Nephron (organoid): Measurements from ENCODE around the gene FLVCR2.

ENCODE experiments used
- H3K27ac Mint-ChIP-seq, 3 experiments: 2 replicates each; pipeline ENCODE4 v1.8.0; 2020; ENCODE audit warnings: mixed read lengths in 3 of 3, mild to moderate bottlenecking in 2 of 3, moderate library complexity in 1 of 3
- H3K27me3 Mint-ChIP-seq: 2 replicates; pipeline ENCODE4 v1.8.0; 2021; ENCODE audit warnings: low read depth, mild to moderate bottlenecking, moderate library complexity, mixed read lengths
- H3K36me3 Mint-ChIP-seq: 2 replicates; pipeline ENCODE4 v1.8.0; 2020; ENCODE audit warnings: low read depth, mixed read lengths
- H3K4me1 Mint-ChIP-seq: 2 replicates; pipeline ENCODE4 v1.8.0; 2020; ENCODE audit warnings: mixed read lengths
- H3K4me3 Mint-ChIP-seq, 3 experiments: 2 replicates each; pipeline ENCODE4 v1.8.0; 2020; ENCODE audit warnings: mild to moderate bottlenecking in 3 of 3, mixed read lengths in 3 of 3, moderate library complexity in 2 of 3
- H3K9me3 Mint-ChIP-seq: 2 replicates; pipeline ENCODE4 v1.8.0; 2020; ENCODE audit warnings: mixed read lengths
- CTCF ChIP-seq, 3 experiments: fragments of 200-600 bp; sonication (generic); IDR thresholded peaks; one replicate each; pipeline ENCODE4 v1.5.0; 2021; ENCODE audit warnings: antibody characterized with exemption in 3 of 3; ENCODE audit not compliant: unreplicated experiment in 3 of 3

Gene FLVCR2

GRCh38 chr14:75543786-75544185 lies 34.6 kb upstream of the FLVCR2 start:
- Mint-ChIP-seq H3K27ac (no peak overlapping the region), H3K27me3 (peaks cover 10% of the 10 kb centered on the region), H3K9me3 (no peaks in the 10 kb centered on the region), H3K4me1 (no peaks in the 10 kb centered on the region), H3K36me3 (no peaks in the 10 kb centered on the region), H3K4me3 (no peak overlapping the region)
- no peak for TF ChIP-seq CTCF (IDR thresholded peaks at IDR 0.05; ENCODE audit: unreplicated experiment in 3 of 3)

- Mint-ChIP-seq H3K4me3 (no peak overlapping the region), H3K27ac (no peak overlapping the region), H3K4me1 (no peaks in the 10 kb centered on the region), H3K36me3 (no peaks in the 10 kb centered on the region), H3K9me3 (no peaks in the 10 kb centered on the region), H3K27me3 (peaks cover 10% of the 10 kb centered on the region)
- TF ChIP-seq CTCF (IDR thresholded peaks at IDR 0.05; ENCODE audit: unreplicated experiment in 3 of 3) = no peak
Measured at GRCh38 chr14:75545907-75546306, 32.5 kb upstream of the FLVCR2 start.

- no peaks in the 10 kb centered on the region for H3K36me3 Mint-ChIP-seq
- no peaks in the 10 kb centered on the region for H3K4me1 Mint-ChIP-seq
- H3K27me3 Mint-ChIP-seq = peaks cover 5% of the 10 kb centered on the region
- no peak overlapping the region for H3K27ac Mint-ChIP-seq
- no peak for TF ChIP-seq CTCF (IDR thresholded peaks at IDR 0.05; ENCODE audit: unreplicated experiment in 3 of 3)
- no peak overlapping the region for H3K4me3 Mint-ChIP-seq
- H3K9me3 Mint-ChIP-seq = no peaks in the 10 kb centered on the region
Measured at GRCh38 chr14:75547552-75548250, 30.7 kb upstream of the FLVCR2 start.

GRCh38 chr14:75548544-75548943 lies 29.9 kb upstream of the FLVCR2 start:
- TF ChIP-seq CTCF (IDR thresholded peaks at IDR 0.05; ENCODE audit: unreplicated experiment in 3 of 3) = no peak

GRCh38 chr14:75549169-75549568 lies 29.3 kb upstream of the FLVCR2 start:
- Mint-ChIP-seq H3K27ac (no peak overlapping the region), H3K9me3 (no peaks in the 10 kb centered on the region), H3K36me3 (no peaks in the 10 kb centered on the region), H3K4me3 (no peak overlapping the region), H3K4me1 (no peaks in the 10 kb centered on the region), H3K27me3 (peaks cover 5% of the 10 kb centered on the region)
- no peak for TF ChIP-seq CTCF (IDR thresholded peaks at IDR 0.05; ENCODE audit: unreplicated experiment in 3 of 3)

More at GRCh38 chr14:75548544-75548943, 29.9 kb upstream of the FLVCR2 start:
- Mint-ChIP-seq H3K4me1 (no peaks in the 10 kb centered on the region), H3K27ac (no peak overlapping the region), H3K4me3 (no peak overlapping the region), H3K9me3 (no peaks in the 10 kb centered on the region), H3K36me3 (no peaks in the 10 kb centered on the region), H3K27me3 (peaks cover 4% of the 10 kb centered on the region)

- H3K27ac Mint-ChIP-seq = no peak overlapping the region
- TF ChIP-seq CTCF (IDR thresholded peaks at IDR 0.05; ENCODE audit: unreplicated experiment in 3 of 3) = no peak
- peaks cover 9% of the 10 kb centered on the region for H3K27me3 Mint-ChIP-seq
- H3K4me3 Mint-ChIP-seq = no peak overlapping the region
- no peaks in the 10 kb centered on the region for H3K9me3 Mint-ChIP-seq
- H3K4me1 Mint-ChIP-seq = no peaks in the 10 kb centered on the region
- H3K36me3 Mint-ChIP-seq = no peaks in the 10 kb centered on the region
Measured at GRCh38 chr14:75551021-75551420, 27.4 kb upstream of the FLVCR2 start.
